ENCODE measurements around the gene ANO10.
A peak's percentile ranks its signal among the peaks of the same experiment; 100 is the strongest.
"Not testable (repeated sequence)": the region's sequence is repeated elsewhere in the genome, so short reads cannot be mapped to it uniquely, and the experiment has no call there.

Gene ANO10

DNA sequence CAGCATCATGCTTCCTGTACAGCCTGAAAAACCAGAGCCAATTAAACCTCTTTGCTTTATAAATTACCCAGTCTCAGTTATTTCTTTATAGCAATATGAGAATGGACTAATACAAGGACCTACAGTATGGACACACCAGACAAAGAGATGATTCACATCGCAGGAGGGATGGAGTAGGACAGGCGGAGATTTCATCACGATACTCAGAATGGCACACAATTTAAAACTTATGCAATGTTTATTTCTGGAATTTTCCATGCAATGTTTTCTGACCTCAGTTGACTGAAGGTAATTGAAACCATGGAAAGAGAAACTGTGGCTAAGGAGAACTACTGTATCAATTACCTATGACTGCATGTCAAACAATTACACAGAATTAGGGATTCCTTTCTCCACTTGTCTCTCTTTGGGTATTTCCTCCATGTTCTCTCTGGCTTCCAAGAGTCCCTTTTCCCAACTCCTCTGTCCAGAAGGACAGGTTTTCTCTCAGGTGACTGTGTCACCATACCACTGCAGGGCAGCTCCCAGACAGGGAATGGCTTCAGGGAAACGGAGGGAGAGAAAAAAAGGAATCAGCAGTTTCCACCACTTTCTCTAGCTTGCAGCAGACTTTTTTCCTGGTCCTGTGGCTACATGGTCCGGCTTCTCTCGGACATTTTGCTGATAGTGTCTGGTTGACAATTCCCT, 3.0 kb upstream of the ANO10 start:
- DNase-seq: no peak

GRCh38 chr3:43620831-43621655, 768 bp downstream of the ANO10 start:
- peak in 1 of 5 donors; percentile 11 for DNase-seq

DNA sequence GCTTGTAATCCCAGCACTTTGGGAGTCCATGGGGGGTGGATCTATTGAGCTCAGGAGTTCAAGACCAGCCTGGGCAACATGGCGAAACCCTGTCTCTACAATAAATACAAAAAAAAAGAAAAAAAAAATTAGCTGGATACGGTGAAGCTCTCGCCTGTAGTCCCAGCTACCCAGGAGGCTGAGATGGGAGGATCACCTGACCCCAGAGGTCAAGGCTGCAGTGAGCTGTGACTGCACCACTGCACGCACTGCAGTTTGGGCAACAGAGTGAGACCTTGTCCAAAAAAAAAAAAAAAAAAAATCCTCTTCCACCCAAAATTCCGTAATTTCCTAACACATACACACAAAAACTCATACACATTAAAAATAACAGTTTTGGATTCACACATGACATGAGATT, 2.2 kb downstream of the ANO10 start:
- no peak for DNase-seq

GRCh38 chr3:43618142-43618541, 3.7 kb downstream of the ANO10 start:
- DNase-seq: no peak

DNA sequence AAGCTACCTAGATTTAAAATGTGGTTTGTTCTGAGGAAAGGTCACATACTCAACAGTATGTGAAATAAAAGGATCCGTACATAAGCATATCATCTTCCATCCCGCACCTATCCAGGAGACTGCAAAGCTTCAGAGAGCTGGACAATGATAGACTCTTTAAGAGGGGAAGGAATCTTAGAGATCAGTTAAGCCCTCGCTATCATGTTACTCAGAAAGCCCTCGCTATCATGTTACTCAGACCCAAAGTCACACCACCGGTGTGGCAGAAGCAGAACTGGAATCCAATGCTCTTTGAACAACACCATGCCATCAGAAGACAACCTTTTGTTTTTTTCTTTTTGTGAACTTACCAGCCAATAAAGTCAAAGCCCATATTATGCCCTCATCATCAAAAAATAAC, 5.8 kb downstream of the ANO10 start:
- no peak for DNase-seq

DNA sequence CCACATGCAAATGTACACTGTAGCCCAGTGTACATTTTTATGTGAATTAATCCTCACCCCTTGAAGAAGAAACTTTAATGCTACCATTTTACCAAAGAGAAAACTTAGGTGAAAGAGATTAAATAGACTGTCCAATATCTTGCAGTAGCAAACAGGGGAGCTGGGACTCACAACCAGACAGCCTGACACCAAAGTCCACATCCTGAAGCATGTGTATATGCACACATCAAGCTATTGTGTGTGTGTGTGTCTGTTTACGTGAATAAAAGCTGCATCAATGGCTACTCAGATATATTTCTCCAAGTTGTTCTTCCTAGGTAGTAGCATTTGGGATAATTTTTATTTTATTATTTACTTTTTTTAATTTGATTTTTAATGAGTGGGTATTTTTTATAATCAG, 6.7 kb downstream of the ANO10 start:
- DNase-seq: no peak

DNA sequence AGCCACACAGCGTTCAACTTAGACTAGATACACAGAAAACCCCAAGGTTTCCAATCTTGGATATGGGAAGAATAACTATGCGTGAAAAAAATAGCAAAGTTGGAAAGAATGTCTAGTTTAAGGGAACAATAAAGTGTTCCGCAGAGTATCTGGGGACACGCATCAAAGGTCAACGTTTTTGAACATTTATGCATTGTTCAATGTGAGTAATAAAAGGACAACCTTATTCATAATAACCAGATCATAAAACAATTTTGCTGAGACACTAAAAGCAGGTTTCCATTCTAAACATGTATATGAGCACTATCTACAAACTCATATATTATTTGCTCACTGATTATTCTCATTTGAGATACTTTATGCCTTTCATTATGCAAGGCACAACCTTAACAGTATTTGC, 7.8 kb downstream of the ANO10 start:
- no peak for DNase-seq

- DNase-seq: no peak
Observed at GRCh38 chr3:43612419-43612818, 9.4 kb downstream of the ANO10 start.

DNA sequence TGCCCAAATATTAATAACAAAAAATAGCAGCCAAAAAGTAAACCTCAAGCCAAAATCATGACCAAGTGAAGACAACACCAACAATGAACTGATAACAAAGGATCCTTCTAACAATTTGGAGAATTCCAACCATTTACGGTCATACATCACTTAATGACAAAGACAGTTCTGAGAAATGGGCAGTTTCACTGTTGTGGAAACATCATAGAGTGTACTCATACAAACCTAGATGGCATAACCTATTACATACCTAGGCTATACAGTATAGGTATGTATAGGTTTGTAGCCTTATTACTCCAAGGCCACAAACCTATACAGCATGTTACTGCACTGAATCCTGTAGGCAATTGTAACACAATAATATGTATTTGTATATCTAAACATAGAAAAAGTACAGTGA, 12.4 kb downstream of the ANO10 start:
- no peak for DNase-seq

GRCh38 chr3:43608751-43609150, 13.1 kb downstream of the ANO10 start:
- DNase-seq: no peak

DNA sequence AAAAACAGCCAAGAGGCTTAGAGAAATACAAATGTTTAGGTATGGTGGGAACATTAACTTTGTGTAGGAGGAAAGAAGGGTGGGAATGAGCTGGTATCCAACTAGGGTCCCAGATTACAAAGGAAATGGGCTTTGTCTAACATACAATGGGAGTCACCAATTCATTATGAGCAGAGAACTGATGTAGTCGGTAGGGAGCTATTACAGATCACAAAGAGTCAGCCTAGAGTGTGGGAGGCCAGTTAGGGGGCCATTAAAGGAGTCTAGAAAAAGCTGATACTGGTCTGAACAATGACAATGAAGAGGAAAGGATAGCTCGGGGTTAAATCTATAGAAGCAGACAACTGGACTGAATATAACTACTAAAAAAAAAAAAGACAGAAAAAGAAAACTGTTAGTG, 15.5 kb downstream of the ANO10 start:
- DNase-seq: no peak

DNA sequence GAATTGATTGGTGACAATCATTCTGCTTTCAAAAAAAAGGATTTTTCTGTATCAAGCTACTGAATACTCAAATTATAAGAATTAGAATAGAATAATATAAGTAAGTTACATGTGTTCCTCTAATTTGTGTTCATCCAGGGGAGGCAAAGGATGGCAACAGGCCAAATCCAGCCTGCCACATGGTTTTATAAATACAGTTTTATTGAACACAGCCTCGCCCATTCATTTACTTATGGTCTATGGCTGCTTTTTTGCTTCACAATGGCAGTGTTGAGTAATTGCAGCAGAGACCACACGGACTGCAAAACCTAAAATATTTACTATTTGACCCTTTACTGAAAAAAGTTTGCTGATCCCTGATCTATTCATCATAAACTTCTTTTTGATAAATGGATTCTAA, 21.9 kb downstream of the ANO10 start:
- not testable (repeated sequence) for DNase-seq

DNA sequence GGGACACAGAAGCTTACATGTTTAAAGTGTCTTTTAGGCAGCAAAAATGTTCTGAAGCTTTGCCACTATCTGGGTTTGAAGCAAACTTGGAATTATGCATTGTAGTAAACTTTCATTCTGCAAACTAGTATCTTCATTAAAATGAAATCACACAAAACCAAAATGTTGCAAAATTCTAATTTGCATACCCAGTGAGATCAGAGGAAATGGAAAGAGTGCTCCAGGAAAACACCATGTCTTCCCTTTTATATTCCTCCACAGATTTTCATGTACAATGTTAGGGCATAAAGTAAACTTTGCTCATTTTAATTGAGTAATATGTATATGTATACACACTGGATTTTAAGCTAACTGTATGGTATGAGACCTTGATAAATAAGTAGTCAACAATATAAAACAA, 23.9 kb downstream of the ANO10 start:
- DNase-seq: no peak

GRCh38 chr3:43596178-43596577, 25.6 kb downstream of the ANO10 start:
- not testable (repeated sequence) for DNase-seq

DNA sequence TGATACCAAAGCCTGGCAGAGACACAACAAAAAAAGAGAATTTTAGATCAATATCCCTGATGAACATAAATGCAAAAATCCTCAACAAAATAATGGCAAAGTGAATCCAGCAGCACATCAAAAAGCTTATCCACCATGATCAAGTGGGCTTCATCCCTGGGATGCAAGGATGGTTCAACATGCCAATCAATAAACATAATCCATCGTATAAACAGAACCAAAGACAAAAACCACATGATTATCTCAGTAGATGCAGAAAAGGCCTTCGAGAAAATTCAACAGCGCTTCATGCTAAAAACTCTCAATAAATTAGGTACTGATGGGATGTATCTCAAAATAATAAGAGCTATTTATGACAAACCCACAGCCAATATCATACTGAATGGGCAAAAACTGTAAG, 26.5 kb downstream of the ANO10 start:
- not testable (repeated sequence) for DNase-seq

- not testable (repeated sequence) for DNase-seq
Observed at GRCh38 chr3:43593588-43593987, 28.2 kb downstream of the ANO10 start.

GRCh38 chr3:43591866-43592265, 29.9 kb downstream of the ANO10 start:
- DNase-seq: not testable (repeated sequence)

GRCh38 chr3:43587303-43587702, 34.5 kb downstream of the ANO10 start:
- no peak for DNase-seq

DNA sequence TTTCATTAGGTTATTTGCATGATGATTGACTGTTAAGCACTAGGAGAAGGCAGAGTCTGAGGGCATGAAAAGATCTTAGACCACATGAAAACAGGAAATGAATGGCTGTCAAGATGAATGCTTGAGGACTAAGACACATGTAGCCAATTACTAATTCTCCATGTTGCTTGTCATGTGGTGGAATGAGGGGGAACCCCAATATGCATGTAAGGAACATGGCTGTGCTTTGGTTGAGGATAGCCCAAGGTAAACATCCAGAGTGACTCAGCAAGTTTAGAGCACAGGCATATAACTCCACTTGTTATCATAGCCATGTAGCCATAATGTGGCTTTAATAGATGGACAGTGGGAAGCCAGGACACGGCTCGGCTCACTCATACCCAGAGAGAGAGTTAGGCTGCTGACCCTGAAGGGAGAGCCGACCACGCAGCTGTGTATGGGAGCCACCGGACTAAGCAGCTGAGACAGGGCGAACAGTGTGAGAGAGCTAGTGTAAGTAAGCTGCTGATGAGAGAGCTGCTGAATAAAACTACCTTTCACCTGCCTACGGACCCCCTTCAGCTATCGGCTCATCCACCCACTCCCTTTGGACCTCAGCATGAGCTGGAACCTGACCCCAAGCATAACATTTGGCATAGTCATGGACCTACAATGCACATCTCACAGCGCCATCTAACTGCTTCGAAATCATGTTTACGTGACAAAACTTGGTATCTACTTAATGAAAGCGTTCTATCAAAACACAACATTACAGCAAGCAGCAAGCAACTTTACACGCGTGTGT, 37.6 kb downstream of the ANO10 start:
- DNase-seq: peak in 1 of 5 donors; percentile 17

GRCh38 chr3:43583481-43583880, 38.3 kb downstream of the ANO10 start:
- no peak for DNase-seq

GRCh38 chr3:43582866-43583265, 38.9 kb downstream of the ANO10 start:
- no peak for DNase-seq

DNA sequence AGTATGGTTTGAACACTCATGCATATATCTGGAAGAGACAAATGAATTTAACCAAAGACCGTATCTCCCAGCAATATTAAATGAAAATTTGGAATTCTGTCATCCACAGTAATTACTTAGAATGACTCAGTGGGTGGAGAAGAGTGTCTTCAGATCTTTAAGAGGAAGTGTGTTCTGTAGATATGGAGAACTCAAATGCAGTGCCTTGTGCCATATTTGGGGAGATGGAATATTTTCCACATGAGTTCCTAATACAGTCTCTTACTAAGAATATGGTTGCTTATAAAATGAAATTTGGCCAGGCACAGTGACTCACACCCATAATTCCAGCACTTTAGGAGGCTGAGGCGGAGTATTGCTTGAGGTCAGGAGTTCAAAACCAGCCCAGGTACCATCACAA, 40.5 kb downstream of the ANO10 start:
- DNase-seq: no peak

DNA sequence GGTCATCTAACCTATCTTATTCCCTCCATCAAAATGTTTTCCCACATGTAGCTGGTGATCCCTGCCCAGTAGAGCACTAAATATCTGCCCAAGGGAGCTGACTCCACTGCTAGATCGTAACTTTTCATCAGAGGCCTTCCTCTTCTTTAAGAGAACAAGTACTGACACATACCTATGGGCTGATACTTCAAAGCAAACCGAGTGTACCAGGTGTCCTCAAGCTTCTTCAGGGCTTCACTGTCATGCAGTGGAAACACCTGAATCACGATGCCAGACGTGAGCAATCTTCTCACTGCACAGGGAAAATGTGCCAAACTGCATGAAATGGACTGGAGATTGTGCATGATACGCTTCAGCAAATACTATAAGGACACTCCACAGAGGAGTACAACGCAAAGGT, 41.6 kb downstream of the ANO10 start:
- DNase-seq: no peak

DNA sequence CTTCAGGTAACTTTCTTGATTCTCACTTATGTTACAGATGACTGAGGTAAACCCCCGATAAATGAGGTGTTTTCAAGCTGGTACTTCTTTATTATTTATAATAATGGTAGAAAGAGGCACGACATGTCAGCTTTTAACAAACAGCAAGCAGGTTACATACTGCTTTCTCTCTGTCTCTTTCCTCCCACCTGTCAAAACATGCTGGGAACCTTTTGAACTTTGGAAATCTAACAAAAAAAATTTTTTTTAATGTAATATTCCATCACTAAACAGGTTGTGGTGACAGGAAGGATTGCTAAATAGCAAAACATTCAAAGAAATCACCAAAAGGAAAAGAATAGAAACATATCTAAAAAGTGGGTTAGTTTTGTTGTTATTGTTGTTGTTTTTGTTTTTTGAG, 48.2 kb downstream of the ANO10 start:
- DNase-seq: no peak
